Head of caudate nucleus (tissue), 42 donors: ENCODE results near the gene ELP2.

Experiments
- DNase-seq, 42 donors: peaks; one replicate each; pipeline versions ENCODE4 v3.0.0 to v3.0.0-alpha.2; 2020 to 2021; ENCODE audit warnings: mixed read lengths in 7 of 42
- intact Hi-C: fragments of 100-400 bp; cut with DNase I; formaldehyde crosslinking; loops from one replicate; pipeline ENCODE4 v1.15.0; 2022

The ELP2 gene

GRCh38 chr18:36183987-36184386, 54.3 kb downstream of the ELP2 start:
- intact Hi-C loops = no loop called here
- no peak for DNase-seq

GRCh38 chr18:36185157-36185556, 55.5 kb downstream of the ELP2 start:
- no peak for DNase-seq
- intact Hi-C loops = no loop called here

GRCh38 chr18:36185901-36186460, 56.3 kb downstream of the ELP2 start:
- intact Hi-C loops = no loop called here
- no peak for DNase-seq

GRCh38 chr18:36186461-36187192, 56.9 kb downstream of the ELP2 start:
- intact Hi-C loops = no loop called here
- no peak for DNase-seq

- intact Hi-C loops = no loop called here
- DNase-seq = peak in 38 of 42 donors; percentile 23 to 80 (median 50)
These were observed 57.6 kb downstream of the ELP2 start, which contains the start of gene MOCOS for GRCh38 chr18:36187193-36187825. MOCOS (plus strand) TSS chr18:36187497; CDS start chr18:36187540, 43 bp downstream.

GRCh38 chr18:36187826-36188721, 58.4 kb downstream of the ELP2 start:
- intact Hi-C loops = no loop called here
- no peak for DNase-seq

- intact Hi-C loops = no loop called here
- no peak for DNase-seq
These were observed 59.2 kb downstream of the ELP2 start for GRCh38 chr18:36188916-36189315.

- DNase-seq = no peak
- intact Hi-C loops = no loop called here
These were observed 59.8 kb downstream of the ELP2 start for GRCh38 chr18:36189486-36189885.

GRCh38 chr18:36191286-36191685, 61.6 kb downstream of the ELP2 start:
- intact Hi-C loops = no loop called here
- peak in 1 of 42 donors; percentile 16 for DNase-seq

- no peak for DNase-seq
- intact Hi-C loops = no loop called here
These were observed 62.0 kb downstream of the ELP2 start for GRCh38 chr18:36191711-36192110.

- intact Hi-C loops = no loop called here
- DNase-seq = peak in 13 of 42 donors; percentile 32 to 68 (median 43)
These were observed 65.1 kb downstream of the ELP2 start for GRCh38 chr18:36194600-36195315.

GRCh38 chr18:36195427-36196122, 65.9 kb downstream of the ELP2 start:
- DNase-seq = peak in 2 of 42 donors; percentile 17 to 31
- intact Hi-C loops = no loop called here

GRCh38 chr18:36196238-36196995, 66.7 kb downstream of the ELP2 start:
- intact Hi-C loops = no loop called here
- DNase-seq = no peak

- peak in 1 of 42 donors; percentile 24 for DNase-seq
- intact Hi-C loops = no loop called here
These were observed 67.9 kb downstream of the ELP2 start for GRCh38 chr18:36197511-36198166.

- intact Hi-C loops = no loop called here
These were observed 70.1 kb downstream of the ELP2 start for GRCh38 chr18:36199691-36200295.

GRCh38 chr18:36200354-36200771, 70.7 kb downstream of the ELP2 start:
- intact Hi-C loops = no loop called here

More at GRCh38 chr18:36199691-36200295, 70.1 kb downstream of the ELP2 start:
- DNase-seq = peak in 1 of 42 donors; percentile 14

More at GRCh38 chr18:36200354-36200771, 70.7 kb downstream of the ELP2 start:
- DNase-seq = peak in 1 of 42 donors; percentile 12
